ENCODE results near the gene GNB2. TPM values are rescaled to one million over a fixed set of nuclear protein-coding genes. Genes with fewer than 3 reads are reported as not detected.

GNB2 gene
- total and polyA plus RNA-seq, 2 of the 13 experiments (the other 11 are each of a cell fraction or from before 2014, with no cell fraction given) = 48.3 to 67.1 TPM

GRCh38 chr7:100649826-100650565, 23.5 kb upstream of the GNB2 start (continued):
- TF ChIP-seq ZSCAN12 (CRISPR knock-in tag; IDR thresholded peaks at IDR 0.05) (no peak), SOX6 (IDR thresholded peaks at IDR 0.05) (no peak), SOX6 (CRISPR knock-in tag; IDR thresholded peaks at IDR 0.05) (no peak), PRDM10 (CRISPR knock-in tag; IDR thresholded peaks at IDR 0.05; ENCODE audit: low read depth) (no peak), ZNF124 (CRISPR knock-in tag; IDR thresholded peaks at IDR 0.05) (no peak), JUND (CRISPR knock-in tag; IDR thresholded peaks at IDR 0.05) (no peak), MED13 (CRISPR knock-in tag; IDR thresholded peaks at IDR 0.05) (no peak), SALL1 (CRISPR knock-in tag; IDR thresholded peaks at IDR 0.05) (peak; percentile 26; the same call in 1 of the 2 replicates), ZNF713 (CRISPR knock-in tag; IDR thresholded peaks at IDR 0.05) (no peak), TOPORS (CRISPR knock-in tag; IDR thresholded peaks at IDR 0.05) (no peak), DR1 (CRISPR knock-in tag; IDR thresholded peaks at IDR 0.05) (no peak), ZNF230 (CRISPR knock-in tag; IDR thresholded peaks at IDR 0.05) (no peak), ZNF598 (CRISPR knock-in tag; IDR thresholded peaks at IDR 0.05; ENCODE audit: borderline replicate concordance) (no peak), ARID2 (CRISPR knock-in tag; IDR thresholded peaks at IDR 0.05; ENCODE audit: borderline replicate concordance) (no peak), ZNF501 (CRISPR knock-in tag; IDR thresholded peaks at IDR 0.05) (no peak), GLI4 (CRISPR knock-in tag; IDR thresholded peaks at IDR 0.05; ENCODE audit: borderline replicate concordance) (no peak), MXD1 (CRISPR knock-in tag; IDR thresholded peaks at IDR 0.05) (no peak)
- TF ChIP-seq, protein P1, sequence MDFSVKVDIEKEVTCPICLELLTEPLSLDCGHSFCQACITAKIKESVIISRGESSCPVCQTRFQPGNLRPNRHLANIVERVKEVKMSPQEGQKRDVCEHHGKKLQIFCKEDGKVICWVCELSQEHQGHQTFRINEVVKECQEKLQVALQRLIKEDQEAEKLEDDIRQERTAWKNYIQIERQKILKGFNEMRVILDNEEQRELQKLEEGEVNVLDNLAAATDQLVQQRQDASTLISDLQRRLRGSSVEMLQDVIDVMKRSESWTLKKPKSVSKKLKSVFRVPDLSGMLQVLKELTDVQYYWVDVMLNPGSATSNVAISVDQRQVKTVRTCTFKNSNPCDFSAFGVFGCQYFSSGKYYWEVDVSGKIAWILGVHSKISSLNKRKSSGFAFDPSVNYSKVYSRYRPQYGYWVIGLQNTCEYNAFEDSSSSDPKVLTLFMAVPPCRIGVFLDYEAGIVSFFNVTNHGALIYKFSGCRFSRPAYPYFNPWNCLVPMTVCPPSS (IDR thresholded peaks at IDR 0.05) = no peak
- TF ChIP-seq, protein P2, sequence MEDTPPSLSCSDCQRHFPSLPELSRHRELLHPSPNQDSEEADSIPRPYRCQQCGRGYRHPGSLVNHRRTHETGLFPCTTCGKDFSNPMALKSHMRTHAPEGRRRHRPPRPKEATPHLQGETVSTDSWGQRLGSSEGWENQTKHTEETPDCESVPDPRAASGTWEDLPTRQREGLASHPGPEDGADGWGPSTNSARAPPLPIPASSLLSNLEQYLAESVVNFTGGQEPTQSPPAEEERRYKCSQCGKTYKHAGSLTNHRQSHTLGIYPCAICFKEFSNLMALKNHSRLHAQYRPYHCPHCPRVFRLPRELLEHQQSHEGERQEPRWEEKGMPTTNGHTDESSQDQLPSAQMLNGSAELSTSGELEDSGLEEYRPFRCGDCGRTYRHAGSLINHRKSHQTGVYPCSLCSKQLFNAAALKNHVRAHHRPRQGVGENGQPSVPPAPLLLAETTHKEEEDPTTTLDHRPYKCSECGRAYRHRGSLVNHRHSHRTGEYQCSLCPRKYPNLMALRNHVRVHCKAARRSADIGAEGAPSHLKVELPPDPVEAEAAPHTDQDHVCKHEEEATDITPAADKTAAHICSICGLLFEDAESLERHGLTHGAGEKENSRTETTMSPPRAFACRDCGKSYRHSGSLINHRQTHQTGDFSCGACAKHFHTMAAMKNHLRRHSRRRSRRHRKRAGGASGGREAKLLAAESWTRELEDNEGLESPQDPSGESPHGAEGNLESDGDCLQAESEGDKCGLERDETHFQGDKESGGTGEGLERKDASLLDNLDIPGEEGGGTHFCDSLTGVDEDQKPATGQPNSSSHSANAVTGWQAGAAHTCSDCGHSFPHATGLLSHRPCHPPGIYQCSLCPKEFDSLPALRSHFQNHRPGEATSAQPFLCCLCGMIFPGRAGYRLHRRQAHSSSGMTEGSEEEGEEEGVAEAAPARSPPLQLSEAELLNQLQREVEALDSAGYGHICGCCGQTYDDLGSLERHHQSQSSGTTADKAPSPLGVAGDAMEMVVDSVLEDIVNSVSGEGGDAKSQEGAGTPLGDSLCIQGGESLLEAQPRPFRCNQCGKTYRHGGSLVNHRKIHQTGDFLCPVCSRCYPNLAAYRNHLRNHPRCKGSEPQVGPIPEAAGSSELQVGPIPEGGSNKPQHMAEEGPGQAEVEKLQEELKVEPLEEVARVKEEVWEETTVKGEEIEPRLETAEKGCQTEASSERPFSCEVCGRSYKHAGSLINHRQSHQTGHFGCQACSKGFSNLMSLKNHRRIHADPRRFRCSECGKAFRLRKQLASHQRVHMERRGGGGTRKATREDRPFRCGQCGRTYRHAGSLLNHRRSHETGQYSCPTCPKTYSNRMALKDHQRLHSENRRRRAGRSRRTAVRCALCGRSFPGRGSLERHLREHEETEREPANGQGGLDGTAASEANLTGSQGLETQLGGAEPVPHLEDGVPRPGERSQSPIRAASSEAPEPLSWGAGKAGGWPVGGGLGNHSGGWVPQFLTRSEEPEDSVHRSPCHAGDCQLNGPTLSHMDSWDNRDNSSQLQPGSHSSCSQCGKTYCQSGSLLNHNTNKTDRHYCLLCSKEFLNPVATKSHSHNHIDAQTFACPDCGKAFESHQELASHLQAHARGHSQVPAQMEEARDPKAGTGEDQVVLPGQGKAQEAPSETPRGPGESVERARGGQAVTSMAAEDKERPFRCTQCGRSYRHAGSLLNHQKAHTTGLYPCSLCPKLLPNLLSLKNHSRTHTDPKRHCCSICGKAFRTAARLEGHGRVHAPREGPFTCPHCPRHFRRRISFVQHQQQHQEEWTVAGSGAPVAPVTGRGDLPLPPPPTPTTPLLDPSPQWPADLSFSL (CRISPR knock-in tag; IDR thresholded peaks at IDR 0.05) = peak; percentile 65; the same call in 1 of the 2 replicates
